KMS-11 (cell line): ENCODE results near the gene CNOT2.

Experiments
- H2AFZ ChIP-seq: fragments of 200-600 bp; sonication (generic); 2 replicates; pipeline ENCODE4 v1.6.1; 2016; ENCODE audit warnings: antibody characterized with exemption, mixed run types, low read depth
- H3K27ac ChIP-seq: fragments of 200-600 bp; sonication (generic); 2 replicates; pipeline ENCODE4 v1.6.1; 2016; ENCODE audit warnings: mild to moderate bottlenecking, mixed run types
- H3K27me3 ChIP-seq: fragments of 200-600 bp; sonication (generic); 2 replicates; pipeline ENCODE4 v1.6.1; 2017; ENCODE audit warnings: mild to moderate bottlenecking, low read depth, mixed run types, moderate library complexity; ENCODE audit not compliant: insufficient read depth
- H3K36me3 ChIP-seq: fragments of 200-600 bp; sonication (generic); 2 replicates; pipeline ENCODE4 v1.6.1; 2017; ENCODE audit warnings: mild to moderate bottlenecking, mixed run types; ENCODE audit not compliant: insufficient read depth
- H3K4me1 ChIP-seq: fragments of 200-600 bp; sonication (generic); 2 replicates; pipeline ENCODE4 v1.6.1; 2016; ENCODE audit warnings: mild to moderate bottlenecking, low read depth, mixed run types; ENCODE audit not compliant: poor library complexity, severe bottlenecking
- H3K4me2 ChIP-seq: fragments of 200-600 bp; sonication (generic); 2 replicates; pipeline ENCODE4 v1.7.0; 2016; ENCODE audit warnings: mild to moderate bottlenecking, mixed run types
- H3K4me3 ChIP-seq: fragments of 200-600 bp; sonication (generic); IDR thresholded peaks from 2 replicates; pipeline ENCODE4 v1.6.1; 2017; ENCODE audit warnings: low read depth, low read length, mixed read lengths; ENCODE audit not compliant: insufficient read depth
- H3K79me2 ChIP-seq: fragments of 200-600 bp; sonication (generic); 2 replicates; pipeline ENCODE4 v1.6.1; 2016; ENCODE audit warnings: low read depth, mixed run types; ENCODE audit not compliant: insufficient read depth
- H3K9ac ChIP-seq: fragments of 200-600 bp; sonication (generic); 2 replicates; pipeline ENCODE4 v1.6.1; 2016; ENCODE audit warnings: mild to moderate bottlenecking, mixed run types
- H4K20me1 ChIP-seq: fragments of 200-600 bp; sonication (generic); 2 replicates; pipeline ENCODE4 v1.6.1; 2016; ENCODE audit warnings: mild to moderate bottlenecking, mixed run types; ENCODE audit not compliant: insufficient read depth
- TF ChIP-seq, protein P1 (sequence below): fragments of 200-600 bp; sonication (generic); conservative IDR thresholded peaks from 2 replicates; pipeline ENCODE4 v1.6.1; 2017; ENCODE audit warnings: low read depth, mild to moderate bottlenecking, antibody characterized with exemption, low read length, moderate library complexity, mixed read lengths

The CNOT2 gene

GRCh38 chr12:70213707-70214106 is 29.5 kb upstream of the CNOT2 start:
- no peak overlapping the region for H2AFZ ChIP-seq
- no peaks in the 10 kb centered on the region for H3K36me3 ChIP-seq
- H4K20me1 ChIP-seq, result no peaks in the 10 kb centered on the region
- no peaks in the 10 kb centered on the region for H3K27me3 ChIP-seq
- H3K4me2 ChIP-seq, result no peak overlapping the region
- TF ChIP-seq, protein P1, sequence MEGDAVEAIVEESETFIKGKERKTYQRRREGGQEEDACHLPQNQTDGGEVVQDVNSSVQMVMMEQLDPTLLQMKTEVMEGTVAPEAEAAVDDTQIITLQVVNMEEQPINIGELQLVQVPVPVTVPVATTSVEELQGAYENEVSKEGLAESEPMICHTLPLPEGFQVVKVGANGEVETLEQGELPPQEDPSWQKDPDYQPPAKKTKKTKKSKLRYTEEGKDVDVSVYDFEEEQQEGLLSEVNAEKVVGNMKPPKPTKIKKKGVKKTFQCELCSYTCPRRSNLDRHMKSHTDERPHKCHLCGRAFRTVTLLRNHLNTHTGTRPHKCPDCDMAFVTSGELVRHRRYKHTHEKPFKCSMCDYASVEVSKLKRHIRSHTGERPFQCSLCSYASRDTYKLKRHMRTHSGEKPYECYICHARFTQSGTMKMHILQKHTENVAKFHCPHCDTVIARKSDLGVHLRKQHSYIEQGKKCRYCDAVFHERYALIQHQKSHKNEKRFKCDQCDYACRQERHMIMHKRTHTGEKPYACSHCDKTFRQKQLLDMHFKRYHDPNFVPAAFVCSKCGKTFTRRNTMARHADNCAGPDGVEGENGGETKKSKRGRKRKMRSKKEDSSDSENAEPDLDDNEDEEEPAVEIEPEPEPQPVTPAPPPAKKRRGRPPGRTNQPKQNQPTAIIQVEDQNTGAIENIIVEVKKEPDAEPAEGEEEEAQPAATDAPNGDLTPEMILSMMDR, result no peak
- no peak overlapping the region for H3K9ac ChIP-seq
- H3K4me1 ChIP-seq, result no peaks in the 10 kb centered on the region
- no peak overlapping the region for H3K4me3 ChIP-seq
- no peak overlapping the region for H3K27ac ChIP-seq
- H3K79me2 ChIP-seq, result no peaks in the 10 kb centered on the region

DNA sequence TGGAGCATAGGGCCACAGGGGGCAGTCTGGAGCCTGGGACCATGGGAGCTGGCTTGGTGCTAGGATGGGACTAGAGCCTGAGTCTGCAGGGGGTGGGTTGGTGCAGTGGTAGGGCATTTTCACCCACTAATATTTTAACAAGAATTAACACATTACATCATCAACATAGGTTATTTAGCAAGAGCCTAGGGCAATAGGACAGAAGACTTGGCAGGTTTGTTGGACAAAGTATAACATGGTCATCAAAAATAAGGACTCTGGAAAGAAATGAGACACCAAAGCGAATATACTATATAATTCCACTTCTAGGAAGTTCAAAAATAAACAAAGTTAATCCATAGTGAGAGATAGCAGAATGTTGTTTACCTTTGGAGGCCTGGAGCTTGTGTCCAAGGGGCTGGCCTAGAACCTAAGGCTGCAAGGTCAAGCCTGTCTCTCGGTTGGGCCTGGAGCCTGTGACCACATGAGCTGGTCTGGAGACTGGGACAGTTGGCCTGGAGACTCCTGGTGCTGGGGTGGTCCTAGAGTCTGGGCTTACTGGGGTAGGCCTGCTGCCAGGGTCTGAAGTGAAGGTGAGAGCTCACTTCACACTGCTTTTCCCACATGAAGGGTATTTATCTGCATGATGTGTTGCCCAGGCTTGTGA is 28.1 kb upstream of the CNOT2 start:
- no peaks in the 10 kb centered on the region for H3K27me3 ChIP-seq
- no peak overlapping the region for H3K27ac ChIP-seq
- no peak overlapping the region for H3K4me2 ChIP-seq
- H3K9ac ChIP-seq, result no peak overlapping the region
- no peaks in the 10 kb centered on the region for H4K20me1 ChIP-seq
- no peak overlapping the region for H3K4me3 ChIP-seq
- no peaks in the 10 kb centered on the region for H3K79me2 ChIP-seq
- TF ChIP-seq, protein P1, result no peak
- H3K4me1 ChIP-seq, result no peaks in the 10 kb centered on the region
- no peak overlapping the region for H2AFZ ChIP-seq
- no peaks in the 10 kb centered on the region for H3K36me3 ChIP-seq

DNA sequence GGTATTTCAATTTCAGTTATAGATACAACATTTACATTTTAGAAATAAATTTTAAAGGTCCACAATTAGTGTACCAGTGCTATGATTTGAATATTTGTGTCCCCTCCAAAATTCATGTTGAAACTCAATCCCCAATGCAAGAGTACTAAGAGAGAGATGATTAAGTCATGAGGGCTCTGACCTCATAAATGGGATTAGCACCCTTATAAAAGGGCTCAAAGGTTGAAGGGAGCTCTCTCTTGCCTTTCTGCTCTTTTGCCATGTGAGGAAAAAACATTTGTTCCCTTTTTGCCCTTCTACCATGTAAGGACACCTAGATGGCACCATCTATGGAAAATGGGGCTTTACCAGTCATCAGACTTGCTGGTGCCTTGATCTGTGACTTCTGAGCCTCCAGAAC is 25.8 kb upstream of the CNOT2 start:
- TF ChIP-seq, protein P1, result no peak
- Histone ChIP-seq H2AFZ (no peak overlapping the region), H3K4me2 (no peak overlapping the region), H3K4me1 (no peaks in the 10 kb centered on the region), H3K79me2 (no peaks in the 10 kb centered on the region), H3K27ac (no peak overlapping the region), H3K9ac (no peak overlapping the region), H3K4me3 (no peak overlapping the region), H4K20me1 (no peaks in the 10 kb centered on the region), H3K36me3 (no peaks in the 10 kb centered on the region), H3K27me3 (no peaks in the 10 kb centered on the region)

- no peak overlapping the region for H3K27ac ChIP-seq
- no peak overlapping the region for H3K9ac ChIP-seq
- no peak overlapping the region for H3K4me2 ChIP-seq
- no peak overlapping the region for H3K4me3 ChIP-seq
- H3K36me3 ChIP-seq, result no peaks in the 10 kb centered on the region
- H3K4me1 ChIP-seq, result no peaks in the 10 kb centered on the region
- no peaks in the 10 kb centered on the region for H3K27me3 ChIP-seq
- H2AFZ ChIP-seq, result no peak overlapping the region
- no peaks in the 10 kb centered on the region for H3K79me2 ChIP-seq
- TF ChIP-seq, protein P1, result no peak
- no peaks in the 10 kb centered on the region for H4K20me1 ChIP-seq
These were observed 21.6 kb upstream of the CNOT2 start for GRCh38 chr12:70221626-70222025.
